ENCODE results near the gene TULP3.

The TULP3 gene

DNA sequence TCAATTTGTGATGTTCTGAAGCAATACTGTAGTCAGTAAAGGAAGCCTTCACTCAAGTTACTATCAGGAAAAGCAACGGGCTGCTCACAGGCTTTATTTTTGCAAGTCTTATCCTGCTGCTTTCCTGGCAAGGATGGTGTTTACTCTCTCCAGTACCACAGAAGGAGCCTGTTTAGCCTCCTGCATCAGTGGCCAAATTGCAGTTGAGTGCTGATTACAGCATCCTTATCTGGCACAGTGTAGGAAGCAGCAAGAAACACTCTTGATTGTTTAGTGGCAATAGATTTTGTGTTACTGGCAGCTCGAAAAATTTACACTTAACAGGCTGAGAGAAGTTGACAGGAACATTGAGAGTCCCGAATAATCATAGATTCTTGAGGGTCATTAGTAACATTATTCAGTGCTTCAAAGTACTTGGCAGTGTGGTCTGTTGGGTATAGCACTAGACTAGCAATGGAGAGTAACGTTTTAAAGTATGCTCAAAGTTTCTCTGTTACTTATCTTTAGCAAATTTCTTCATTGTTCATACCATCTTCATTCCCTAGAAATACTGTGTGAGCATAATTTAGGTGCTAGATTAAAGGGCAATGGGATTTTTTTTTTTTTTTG, 11.7 kb downstream of the TULP3 start:
- no peak overlapping the region for H3K4me3 ChIP-seq (ENCODE audit: low read depth, low read length)
- TF ChIP-seq, protein P1, sequence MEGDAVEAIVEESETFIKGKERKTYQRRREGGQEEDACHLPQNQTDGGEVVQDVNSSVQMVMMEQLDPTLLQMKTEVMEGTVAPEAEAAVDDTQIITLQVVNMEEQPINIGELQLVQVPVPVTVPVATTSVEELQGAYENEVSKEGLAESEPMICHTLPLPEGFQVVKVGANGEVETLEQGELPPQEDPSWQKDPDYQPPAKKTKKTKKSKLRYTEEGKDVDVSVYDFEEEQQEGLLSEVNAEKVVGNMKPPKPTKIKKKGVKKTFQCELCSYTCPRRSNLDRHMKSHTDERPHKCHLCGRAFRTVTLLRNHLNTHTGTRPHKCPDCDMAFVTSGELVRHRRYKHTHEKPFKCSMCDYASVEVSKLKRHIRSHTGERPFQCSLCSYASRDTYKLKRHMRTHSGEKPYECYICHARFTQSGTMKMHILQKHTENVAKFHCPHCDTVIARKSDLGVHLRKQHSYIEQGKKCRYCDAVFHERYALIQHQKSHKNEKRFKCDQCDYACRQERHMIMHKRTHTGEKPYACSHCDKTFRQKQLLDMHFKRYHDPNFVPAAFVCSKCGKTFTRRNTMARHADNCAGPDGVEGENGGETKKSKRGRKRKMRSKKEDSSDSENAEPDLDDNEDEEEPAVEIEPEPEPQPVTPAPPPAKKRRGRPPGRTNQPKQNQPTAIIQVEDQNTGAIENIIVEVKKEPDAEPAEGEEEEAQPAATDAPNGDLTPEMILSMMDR (IDR thresholded peaks at IDR 0.05; ENCODE audit: control insufficient read depth, extremely low read depth, insufficient read depth), result no peak
- DNase-seq (ENCODE audit: low read depth), result peak; percentile 82

DNA sequence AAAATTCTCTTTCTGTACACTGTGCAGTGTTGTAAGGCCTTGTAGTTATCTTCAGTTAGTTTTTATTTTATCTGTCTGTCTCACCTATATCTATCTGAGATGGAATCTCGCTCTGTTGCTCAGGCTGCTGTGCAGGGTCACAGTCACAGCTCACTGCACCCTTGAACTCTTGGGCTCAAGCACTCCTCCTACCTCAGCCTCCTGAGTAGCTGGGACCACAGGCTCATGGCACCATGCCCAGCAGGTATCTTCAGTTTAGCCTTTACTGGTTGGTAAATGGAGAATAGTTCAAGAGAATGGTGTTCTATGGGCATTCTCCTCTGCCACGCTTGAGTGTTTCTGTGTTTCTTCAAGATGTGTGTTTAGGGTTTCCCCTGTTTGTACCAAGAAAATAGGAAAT, 13.6 kb downstream of the TULP3 start:
- TF ChIP-seq, protein P1 (IDR thresholded peaks at IDR 0.05; ENCODE audit: control insufficient read depth, extremely low read depth, insufficient read depth), result no peak
- no peak overlapping the region for H3K4me3 ChIP-seq (ENCODE audit: low read depth, low read length)
- DNase-seq (ENCODE audit: low read depth), result no peak

DNA sequence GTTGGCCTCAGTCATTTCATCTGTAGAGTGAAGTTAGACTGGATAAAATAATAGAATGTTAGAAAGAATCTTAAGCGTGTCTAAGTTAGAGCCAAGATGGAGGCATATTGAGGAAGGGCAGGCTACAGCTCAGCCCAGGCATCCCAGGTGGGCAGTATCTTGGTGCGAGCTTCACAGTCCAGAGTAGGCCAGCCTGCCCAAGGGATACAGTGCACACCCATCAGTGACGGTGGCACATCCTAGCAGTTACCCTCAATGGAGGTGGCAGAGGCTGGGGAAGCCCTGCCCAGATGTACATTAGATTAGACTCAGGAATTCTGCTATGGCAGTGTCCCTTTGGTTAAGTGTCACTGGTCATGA, 21.5 kb downstream of the TULP3 start:
- no peak overlapping the region for H3K4me3 ChIP-seq (ENCODE audit: low read depth, low read length)
- DNase-seq (ENCODE audit: low read depth), result no peak
- TF ChIP-seq, protein P1 (IDR thresholded peaks at IDR 0.05; ENCODE audit: control insufficient read depth, extremely low read depth, insufficient read depth), result no peak

DNA sequence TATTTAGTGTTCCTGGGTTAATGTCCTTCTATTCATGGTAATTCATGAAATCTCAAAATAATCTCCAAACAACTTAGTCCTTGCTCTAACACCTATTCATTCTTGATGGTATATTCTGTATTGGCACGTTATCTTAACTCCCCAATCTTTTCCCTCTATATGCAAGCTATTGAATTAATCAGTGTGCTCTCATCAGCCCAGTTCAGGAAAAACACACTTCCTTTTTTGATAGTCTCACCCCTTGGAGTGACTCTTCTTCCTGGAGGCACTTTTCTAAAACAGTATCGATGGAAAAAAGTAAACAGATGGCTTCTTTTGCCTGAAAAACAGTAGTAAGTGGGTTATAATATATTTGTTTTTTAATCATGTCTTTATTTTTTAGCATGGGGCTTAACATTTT, 28.6 kb downstream of the TULP3 start:
- H3K4me3 ChIP-seq (ENCODE audit: low read depth, low read length), result no peak overlapping the region
- DNase-seq (ENCODE audit: low read depth), result no peak
- TF ChIP-seq, protein P1 (IDR thresholded peaks at IDR 0.05; ENCODE audit: control insufficient read depth, extremely low read depth, insufficient read depth), result no peak

DNA sequence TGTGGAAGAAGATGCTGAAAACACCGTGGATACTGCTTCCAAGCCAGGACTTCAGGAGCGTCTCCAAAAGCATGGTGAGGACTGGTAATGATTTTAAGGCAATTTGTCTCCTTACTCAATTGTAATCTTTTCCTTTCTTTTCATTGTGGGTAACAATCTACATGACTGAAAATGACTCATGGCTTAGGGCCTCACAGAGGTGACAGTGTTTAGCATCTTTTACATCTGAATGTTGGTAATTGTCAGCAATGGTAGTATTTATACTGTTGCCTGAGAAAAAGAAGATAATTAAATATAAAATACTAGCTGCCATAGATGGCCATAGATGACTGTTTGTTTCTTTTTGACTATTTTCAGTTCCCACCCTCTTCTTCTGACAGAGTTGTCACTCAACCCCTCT, 31.6 kb downstream of the TULP3 start:
- TF ChIP-seq, protein P1 (IDR thresholded peaks at IDR 0.05; ENCODE audit: control insufficient read depth, extremely low read depth, insufficient read depth), result no peak
- H3K4me3 ChIP-seq (ENCODE audit: low read depth, low read length), result no peak overlapping the region
- DNase-seq (ENCODE audit: low read depth), result no peak

DNA sequence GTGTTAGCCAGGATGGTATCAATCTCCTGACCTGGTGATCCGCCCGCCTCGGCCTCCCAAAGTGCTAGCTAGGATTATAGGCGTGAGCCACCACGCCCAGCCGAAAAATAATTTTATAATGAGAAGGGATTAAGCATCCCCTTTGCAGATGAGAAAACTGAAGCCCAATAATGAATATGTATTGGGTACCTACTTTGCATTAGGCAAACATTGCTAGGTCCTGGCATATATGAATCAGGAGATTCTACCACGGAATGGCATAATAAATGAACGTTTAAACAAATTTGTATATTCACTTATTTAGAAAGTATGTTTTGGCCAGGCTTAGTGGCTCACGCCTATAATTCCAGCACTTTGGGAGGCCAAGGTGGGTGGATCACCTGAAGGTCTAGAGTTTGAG, 32.4 kb downstream of the TULP3 start:
- TF ChIP-seq, protein P1 (IDR thresholded peaks at IDR 0.05; ENCODE audit: control insufficient read depth, extremely low read depth, insufficient read depth), result no peak
- H3K4me3 ChIP-seq (ENCODE audit: low read depth, low read length), result no peak overlapping the region
- no peak for DNase-seq (ENCODE audit: low read depth)

DNA sequence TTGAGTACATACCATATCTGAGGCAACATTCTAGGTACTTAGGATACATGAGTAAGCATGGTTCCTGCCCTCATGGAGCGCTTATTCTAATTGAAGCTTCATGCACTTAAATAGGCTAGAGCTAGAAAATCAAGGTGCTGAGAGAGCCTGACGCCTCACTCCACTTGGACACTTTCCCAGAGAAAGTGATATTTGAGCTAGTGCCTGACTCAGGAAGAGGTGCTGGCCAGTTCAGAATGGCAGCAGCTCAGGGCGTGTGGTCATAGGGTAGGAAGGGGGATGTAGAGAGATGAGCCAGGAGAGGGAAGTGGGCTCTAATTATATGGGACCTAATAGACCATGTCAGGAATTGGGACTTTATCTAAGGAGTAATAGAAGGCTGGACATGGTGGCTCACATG, 33.3 kb downstream of the TULP3 start:
- DNase-seq (ENCODE audit: low read depth), result no peak
- TF ChIP-seq, protein P1 (IDR thresholded peaks at IDR 0.05; ENCODE audit: control insufficient read depth, extremely low read depth, insufficient read depth), result no peak
- no peak overlapping the region for H3K4me3 ChIP-seq (ENCODE audit: low read depth, low read length)

Measured in LNCaP clone FGC (cell line).